ENCODE measurements around the gene PTGIS.

DNA sequence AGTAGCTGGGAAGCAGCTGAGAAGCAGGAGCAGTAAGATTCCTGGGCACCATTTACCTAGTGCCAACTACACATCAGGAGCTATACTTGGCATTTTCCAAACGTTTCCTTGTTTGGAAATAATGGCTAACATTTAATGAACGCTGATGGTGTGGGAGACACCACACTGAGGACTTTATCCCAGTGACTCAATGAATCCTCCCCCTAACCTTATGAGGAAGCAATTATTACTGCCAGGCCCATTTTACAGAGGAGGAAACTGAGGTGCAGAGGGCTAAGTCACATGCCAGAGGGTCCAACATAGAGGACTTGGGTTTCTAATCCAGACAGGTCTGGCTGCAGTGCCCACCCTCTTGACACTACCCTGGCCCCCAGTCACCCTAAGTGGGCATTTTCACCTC lies 6.1 kb downstream of the PTGIS start:
- TF ChIP-seq CTCF (IDR thresholded peaks at IDR 0.05; ENCODE audit: insufficient read depth, low read length) (no peak), POLR2AphosphoS5 (IDR thresholded peaks at IDR 0.05; ENCODE audit: low read depth) (no peak)
- TF ChIP-seq, protein P1, sequence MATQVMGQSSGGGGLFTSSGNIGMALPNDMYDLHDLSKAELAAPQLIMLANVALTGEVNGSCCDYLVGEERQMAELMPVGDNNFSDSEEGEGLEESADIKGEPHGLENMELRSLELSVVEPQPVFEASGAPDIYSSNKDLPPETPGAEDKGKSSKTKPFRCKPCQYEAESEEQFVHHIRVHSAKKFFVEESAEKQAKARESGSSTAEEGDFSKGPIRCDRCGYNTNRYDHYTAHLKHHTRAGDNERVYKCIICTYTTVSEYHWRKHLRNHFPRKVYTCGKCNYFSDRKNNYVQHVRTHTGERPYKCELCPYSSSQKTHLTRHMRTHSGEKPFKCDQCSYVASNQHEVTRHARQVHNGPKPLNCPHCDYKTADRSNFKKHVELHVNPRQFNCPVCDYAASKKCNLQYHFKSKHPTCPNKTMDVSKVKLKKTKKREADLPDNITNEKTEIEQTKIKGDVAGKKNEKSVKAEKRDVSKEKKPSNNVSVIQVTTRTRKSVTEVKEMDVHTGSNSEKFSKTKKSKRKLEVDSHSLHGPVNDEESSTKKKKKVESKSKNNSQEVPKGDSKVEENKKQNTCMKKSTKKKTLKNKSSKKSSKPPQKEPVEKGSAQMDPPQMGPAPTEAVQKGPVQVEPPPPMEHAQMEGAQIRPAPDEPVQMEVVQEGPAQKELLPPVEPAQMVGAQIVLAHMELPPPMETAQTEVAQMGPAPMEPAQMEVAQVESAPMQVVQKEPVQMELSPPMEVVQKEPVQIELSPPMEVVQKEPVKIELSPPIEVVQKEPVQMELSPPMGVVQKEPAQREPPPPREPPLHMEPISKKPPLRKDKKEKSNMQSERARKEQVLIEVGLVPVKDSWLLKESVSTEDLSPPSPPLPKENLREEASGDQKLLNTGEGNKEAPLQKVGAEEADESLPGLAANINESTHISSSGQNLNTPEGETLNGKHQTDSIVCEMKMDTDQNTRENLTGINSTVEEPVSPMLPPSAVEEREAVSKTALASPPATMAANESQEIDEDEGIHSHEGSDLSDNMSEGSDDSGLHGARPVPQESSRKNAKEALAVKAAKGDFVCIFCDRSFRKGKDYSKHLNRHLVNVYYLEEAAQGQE (IDR thresholded peaks at IDR 0.05; ENCODE audit: insufficient replicate concordance, low read depth), result no peak
